Neural progenitor cell (in vitro differentiated cells): Measurements from ENCODE around the gene BTF3. TPM values are rescaled to one million over a fixed set of nuclear protein-coding genes. Genes with fewer than 3 reads are reported as not detected.
A peak's percentile ranks its signal among the peaks of the same experiment; 100 is the strongest.
"Not testable (repeated sequence)": the region's sequence is repeated elsewhere in the genome, so short reads cannot be mapped to it uniquely, and the experiment has no call there.

ENCODE experiments used
- DNase-seq: peaks from one replicate; pipeline ENCODE4 v3.0.0-alpha.2; 2016; ENCODE audit warnings: low spot score
- H2AFZ ChIP-seq: fragments of 200-600 bp; sonication (generic); replicated peaks from 2 replicates; pipeline ENCODE4 v1.6.1; 2016; ENCODE audit warnings: antibody characterized with exemption
- H3F3A ChIP-seq: fragments of 200-600 bp; sonication (generic); 2 replicates; pipeline ENCODE4 v1.6.1; 2016; ENCODE audit warnings: antibody characterized with exemption, low read depth
- H3K27ac ChIP-seq: fragments of 200-600 bp; sonication (generic); 2 replicates; pipeline ENCODE4 v1.5.1; 2016; ENCODE audit warnings: mild to moderate bottlenecking
- H3K27me3 ChIP-seq: fragments of 200-600 bp; sonication (generic); 2 replicates; pipeline ENCODE4 v1.6.1; 2016; ENCODE audit warnings: mild to moderate bottlenecking, moderate library complexity
- H3K36me3 ChIP-seq: fragments of 200-600 bp; sonication (generic); 2 replicates; pipeline ENCODE4 v1.5.1; 2016
- H3K4me1 ChIP-seq: fragments of 200-600 bp; sonication (generic); 2 replicates; pipeline ENCODE4 v1.6.1; 2016; ENCODE audit warnings: mixed run types
- H3K4me2 ChIP-seq: fragments of 200-600 bp; sonication (generic); 2 replicates; pipeline ENCODE4 v1.6.1; 2016
- H3K4me3 ChIP-seq: fragments of 200-600 bp; sonication (generic); 2 replicates; pipeline ENCODE4 v1.5.1; 2016
- H3K79me2 ChIP-seq: fragments of 200-600 bp; sonication (generic); 2 replicates; pipeline ENCODE4 v1.6.1; 2016; ENCODE audit warnings: low read depth
- H3K9ac ChIP-seq: fragments of 200-600 bp; sonication (generic); 2 replicates; pipeline ENCODE4 v1.6.1; 2016
- H3K9me3 ChIP-seq: fragments of 200-600 bp; sonication (generic); 2 replicates; pipeline ENCODE4 v1.5.1; 2016; ENCODE audit warnings: low read depth
- H4K20me1 ChIP-seq: fragments of 200-600 bp; sonication (generic); 2 replicates; pipeline ENCODE4 v1.6.1; 2016; ENCODE audit warnings: low read depth
- H3K27ac Mint-ChIP-seq: 3 replicates; pipeline ENCODE4 v1.8.0; 2021; ENCODE audit warnings: mixed read lengths
- H3K27me3 Mint-ChIP-seq: 2 replicates; pipeline ENCODE4 v1.8.0; 2022; ENCODE audit warnings: low read depth, mild to moderate bottlenecking, inconsistent platforms, moderate library complexity, mixed read lengths; ENCODE audit not compliant: insufficient read depth
- H3K36me3 Mint-ChIP-seq: 3 replicates; pipeline ENCODE4 v1.8.0; 2021; ENCODE audit warnings: mixed read lengths
- H3K4me1 Mint-ChIP-seq: 3 replicates; pipeline ENCODE4 v1.8.0; 2021; ENCODE audit warnings: mixed read lengths
- H3K4me3 Mint-ChIP-seq: 3 replicates; pipeline ENCODE4 v1.8.0; 2021; ENCODE audit warnings: mild to moderate bottlenecking, moderate library complexity, mixed read lengths
- H3K9me3 Mint-ChIP-seq: 3 replicates; pipeline ENCODE4 v1.8.0; 2020; ENCODE audit warnings: mixed read lengths
- EZH2 ChIP-seq: fragments of 200-600 bp; sonication (generic); IDR thresholded peaks from 2 replicates; pipeline ENCODE4 v1.6.1; 2017; ENCODE audit warnings: antibody characterized with exemption, mild to moderate bottlenecking, moderate library complexity
- EZH2phosphoT487 ChIP-seq: fragments of 200-600 bp; sonication (generic); IDR thresholded peaks from 2 replicates; pipeline ENCODE4 v1.6.1; 2017; ENCODE audit warnings: antibody characterized with exemption
- total RNA-seq: library from RNA; depleted of rRNA; stranded (reverse); fragments of >200 nt; gene quantifications from 2 replicates; pipeline ENCODE4 v1.2.3, GENCODE V29; 2015; ENCODE audit warnings: low replicate concordance
- TF ChIP-seq, protein P1 (sequence below): fragments of 200-600 bp; sonication (generic); IDR thresholded peaks from 2 replicates; pipeline ENCODE4 v1.5.1; 2017; ENCODE audit warnings: antibody characterized with exemption, mild to moderate bottlenecking

Gene BTF3
- total RNA-seq, 1 donor from 2014 or later = 885 TPM

DNA sequence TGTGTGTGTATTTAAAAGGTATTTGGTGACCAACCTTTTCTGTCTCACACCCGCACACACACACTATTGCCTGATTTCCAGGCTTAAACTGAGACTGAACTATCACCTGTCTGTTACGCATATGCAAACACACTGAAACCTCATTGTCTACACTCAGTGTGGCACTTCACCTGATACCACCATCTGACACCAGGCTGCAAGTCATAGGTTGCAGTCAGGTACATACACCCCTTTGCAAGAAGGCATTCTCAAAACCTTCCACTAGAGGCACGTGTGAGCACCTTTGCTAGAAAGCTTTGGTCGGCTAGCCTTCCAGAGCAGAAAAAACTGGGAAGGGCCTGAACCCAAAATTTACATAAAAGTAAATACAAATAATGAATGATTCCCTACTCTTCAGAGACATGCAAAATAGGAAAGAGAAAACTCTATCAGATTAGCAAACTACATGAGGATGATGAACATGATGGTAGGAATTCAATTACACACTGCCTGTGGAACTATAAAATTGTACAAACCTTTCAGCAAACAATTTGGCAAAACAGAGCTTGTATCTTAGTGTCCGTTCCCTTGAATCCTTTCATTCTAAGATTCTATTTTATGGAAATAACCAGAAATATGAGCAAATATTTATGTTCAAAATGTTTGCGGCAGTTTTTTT is 43.7 kb upstream of the BTF3 start:
- Histone ChIP-seq H3K4me1 (no peaks in the 10 kb centered on the region), H3K27me3 (peaks cover 49% of the 10 kb centered on the region), H3K79me2 (no peaks in the 10 kb centered on the region), H3K27ac (no peak overlapping the region), H3K36me3 (no peaks in the 10 kb centered on the region), H3K4me2 (no peak overlapping the region), H2AFZ (no peak overlapping the region), H3K4me3 (no peak overlapping the region), H4K20me1 (peaks cover 22% of the 10 kb centered on the region), H3K9me3 (no peaks in the 10 kb centered on the region), H3K9ac (no peak overlapping the region), H3F3A (peaks cover 5% of the 10 kb centered on the region)
- Mint-ChIP-seq H3K9me3 (peaks cover 2% of the 10 kb centered on the region), H3K36me3 (peaks cover 2% of the 10 kb centered on the region), H3K4me1 (peaks cover 6% of the 10 kb centered on the region), H3K27ac (no peak overlapping the region), H3K4me3 (no peak overlapping the region), H3K27me3 (peaks cover 42% of the 10 kb centered on the region)
- DNase-seq = peak; percentile 84
- TF ChIP-seq, protein P1, sequence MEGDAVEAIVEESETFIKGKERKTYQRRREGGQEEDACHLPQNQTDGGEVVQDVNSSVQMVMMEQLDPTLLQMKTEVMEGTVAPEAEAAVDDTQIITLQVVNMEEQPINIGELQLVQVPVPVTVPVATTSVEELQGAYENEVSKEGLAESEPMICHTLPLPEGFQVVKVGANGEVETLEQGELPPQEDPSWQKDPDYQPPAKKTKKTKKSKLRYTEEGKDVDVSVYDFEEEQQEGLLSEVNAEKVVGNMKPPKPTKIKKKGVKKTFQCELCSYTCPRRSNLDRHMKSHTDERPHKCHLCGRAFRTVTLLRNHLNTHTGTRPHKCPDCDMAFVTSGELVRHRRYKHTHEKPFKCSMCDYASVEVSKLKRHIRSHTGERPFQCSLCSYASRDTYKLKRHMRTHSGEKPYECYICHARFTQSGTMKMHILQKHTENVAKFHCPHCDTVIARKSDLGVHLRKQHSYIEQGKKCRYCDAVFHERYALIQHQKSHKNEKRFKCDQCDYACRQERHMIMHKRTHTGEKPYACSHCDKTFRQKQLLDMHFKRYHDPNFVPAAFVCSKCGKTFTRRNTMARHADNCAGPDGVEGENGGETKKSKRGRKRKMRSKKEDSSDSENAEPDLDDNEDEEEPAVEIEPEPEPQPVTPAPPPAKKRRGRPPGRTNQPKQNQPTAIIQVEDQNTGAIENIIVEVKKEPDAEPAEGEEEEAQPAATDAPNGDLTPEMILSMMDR = peak; percentile 76
- no peak for TF ChIP-seq EZH2phosphoT487
- no peak for TF ChIP-seq EZH2

- H3K27ac Mint-ChIP-seq, H3K36me3 ChIP-seq, H4K20me1 ChIP-seq, H3K79me2 ChIP-seq, H3K4me3 ChIP-seq, DNase-seq, H3K36me3 Mint-ChIP-seq, H3F3A ChIP-seq, H3K4me1 ChIP-seq, H3K9ac ChIP-seq, H2AFZ ChIP-seq, H3K27ac ChIP-seq, H3K9me3 ChIP-seq, H3K9me3 Mint-ChIP-seq, H3K4me2 ChIP-seq, H3K4me3 Mint-ChIP-seq, H3K4me1 Mint-ChIP-seq: not testable (repeated sequence)
- H3K27me3 Mint-ChIP-seq = peaks cover 25% of the 10 kb centered on the region
- peaks cover 30% of the 10 kb centered on the region for H3K27me3 ChIP-seq
These were observed 41.8 kb upstream of the BTF3 start for GRCh38 chr5:73456462-73456861.

GRCh38 chr5:73459366-73459765 is 38.9 kb upstream of the BTF3 start:
- no peaks in the 10 kb centered on the region for H4K20me1 ChIP-seq
- peaks cover under 1% of the 10 kb centered on the region for H3K27me3 ChIP-seq
- DNase-seq = no peak
- H3K9ac ChIP-seq = no peak overlapping the region
- peaks cover 4% of the 10 kb centered on the region for H3K27me3 Mint-ChIP-seq
- no peak overlapping the region for H3K4me3 Mint-ChIP-seq
- no peaks in the 10 kb centered on the region for H3K4me1 Mint-ChIP-seq
- no peaks in the 10 kb centered on the region for H3K9me3 ChIP-seq
- TF ChIP-seq EZH2phosphoT487 = no peak
- H2AFZ ChIP-seq = no peak overlapping the region
- no peaks in the 10 kb centered on the region for H3K36me3 ChIP-seq
- no peaks in the 10 kb centered on the region for H3K79me2 ChIP-seq
- H3K27ac Mint-ChIP-seq = no peak overlapping the region
- no peaks in the 10 kb centered on the region for H3K36me3 Mint-ChIP-seq
- H3K9me3 Mint-ChIP-seq = no peaks in the 10 kb centered on the region
- H3K27ac ChIP-seq = no peak overlapping the region
- no peaks in the 10 kb centered on the region for H3K4me1 ChIP-seq
- H3F3A ChIP-seq = no peaks in the 10 kb centered on the region
- no peak overlapping the region for H3K4me3 ChIP-seq
- H3K4me2 ChIP-seq = no peak overlapping the region

DNA sequence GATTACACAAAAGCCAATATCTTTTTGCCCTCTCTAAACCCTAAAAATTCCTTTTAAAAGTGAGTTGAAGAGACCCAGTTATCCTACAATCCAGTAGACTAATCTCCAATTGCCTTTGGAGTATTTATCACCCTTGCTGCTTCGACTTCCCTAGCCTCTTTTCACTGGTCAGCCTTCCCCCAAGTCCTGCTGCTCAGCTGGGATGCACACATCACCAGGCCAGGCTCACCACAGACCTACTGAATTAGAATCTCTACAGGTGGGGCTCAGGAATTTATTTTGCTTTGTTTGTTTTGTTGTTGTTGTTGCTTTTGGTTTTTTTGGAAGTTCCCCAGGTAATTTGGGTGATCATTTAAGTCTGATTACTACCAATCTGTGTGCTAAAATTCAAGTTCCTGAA is 38.1 kb upstream of the BTF3 start:
- TF ChIP-seq EZH2 (no peak), EZH2phosphoT487 (no peak)
- TF ChIP-seq, protein P1 = no peak
- no peaks in the 10 kb centered on the region for H3K4me1 ChIP-seq
- no peak overlapping the region for H3K9ac ChIP-seq
- no peak for DNase-seq
- H3K79me2 ChIP-seq = no peaks in the 10 kb centered on the region
- no peak overlapping the region for H3K27ac Mint-ChIP-seq
- H3K36me3 ChIP-seq = no peaks in the 10 kb centered on the region
- H2AFZ ChIP-seq = no peak overlapping the region
- no peaks in the 10 kb centered on the region for H3K36me3 Mint-ChIP-seq
- no peaks in the 10 kb centered on the region for H4K20me1 ChIP-seq
- H3K27ac ChIP-seq = no peak overlapping the region
- H3K4me3 ChIP-seq = no peak overlapping the region
- H3K27me3 ChIP-seq = no peaks in the 10 kb centered on the region
- H3K4me2 ChIP-seq = no peak overlapping the region
- H3K4me3 Mint-ChIP-seq = no peak overlapping the region
- H3K9me3 Mint-ChIP-seq = no peaks in the 10 kb centered on the region
- no peaks in the 10 kb centered on the region for H3F3A ChIP-seq
- H3K4me1 Mint-ChIP-seq = no peaks in the 10 kb centered on the region
- H3K9me3 ChIP-seq = no peaks in the 10 kb centered on the region
- peaks cover 7% of the 10 kb centered on the region for H3K27me3 Mint-ChIP-seq
